H1 (cell line): ENCODE measurements around the gene HEATR5A. TPM values are rescaled to one million over a fixed set of nuclear protein-coding genes. Genes with fewer than 3 reads are reported as not detected.

ENCODE experiments used
- CTCF ChIA-PET: fragments of 300-600 bp; sonication (Branson Sonifier 250); formaldehyde crosslinking; loops from one replicate; lab custom pipeline; 2021; ENCODE audit not compliant: partially characterized antibody; lab: Charles Lee
- POLR2A ChIA-PET: fragments of 300-600 bp; sonication (Branson Sonifier 250); formaldehyde crosslinking; loops from one replicate; lab custom pipeline; 2021; ENCODE audit warnings: inconsistent platforms; ENCODE audit not compliant: partially characterized antibody; lab: Charles Lee
- DNase-seq, 2 experiments: peaks; one replicate each; pipeline versions ENCODE4 v3.0.0 to v3.0.0-alpha.2; 2010 to 2022; ENCODE audit warnings: low spot score in 2 of 2, low read depth in 1 of 2, mixed read lengths in 1 of 2
- FAIRE-seq: peaks from 2 replicates; lab custom pipeline; 2011; peaks lifted over from hg19 to GRCh38; lab: Jason Lieb, UNC
- H2AFZ ChIP-seq: 2 replicates; pipeline ENCODE4 v1.8.1; 2012; ENCODE audit warnings: low read length, inconsistent platforms
- H2AK5ac ChIP-seq: 2 replicates; pipeline ENCODE4 v1.6.1; 2013; ENCODE audit warnings: low read depth, low read length
- H2BK120ac ChIP-seq: replicated peaks from 2 replicates; pipeline ENCODE3; 2013; ENCODE audit warnings: low read depth, low read length, inconsistent platforms
- H2BK12ac ChIP-seq: 2 replicates; pipeline ENCODE4 v1.6.1; 2013; ENCODE audit warnings: low read depth, low read length
- H2BK15ac ChIP-seq: 2 replicates; pipeline ENCODE4 v1.6.1; 2013; ENCODE audit warnings: low read length
- H2BK20ac ChIP-seq: 2 replicates; pipeline ENCODE4 v1.6.1; 2013; ENCODE audit warnings: low read length
- H2BK5ac ChIP-seq: 2 replicates; pipeline ENCODE4 v1.6.1; 2013; ENCODE audit warnings: low read depth, low read length
- H3K14ac ChIP-seq: 2 replicates; pipeline ENCODE4 v1.6.1; 2013; ENCODE audit warnings: inconsistent platforms; ENCODE audit not compliant: insufficient read length
- H3K18ac ChIP-seq: 2 replicates; pipeline ENCODE4 v1.6.1; 2013; ENCODE audit warnings: low read length; ENCODE audit errors: extremely low read depth
- H3K23ac ChIP-seq: 2 replicates; pipeline ENCODE4 v1.6.1; 2013; ENCODE audit warnings: inconsistent platforms; ENCODE audit not compliant: insufficient read length
- H3K23me2 ChIP-seq: 2 replicates; pipeline ENCODE4 v1.6.1; 2013; ENCODE audit warnings: low read depth, low read length
- H3K27ac ChIP-seq: 2 replicates; pipeline ENCODE4 v1.6.1; 2011; ENCODE audit warnings: low read depth, low read length, inconsistent platforms
- H3K27me3 ChIP-seq, 4 experiments: replicated peaks in 1 of 4; 1 replicate in 1 of 4; 2 replicates in 3 of 4; pipeline versions ENCODE4 v1.6.1 to v1.8.1; 2011 to 2013; ENCODE audit warnings: low read length in 3 of 4, mild to moderate bottlenecking in 3 of 4, inconsistent platforms in 2 of 4, mixed read lengths in 2 of 4, moderate library complexity in 1 of 4; ENCODE audit not compliant: control insufficient read depth in 3 of 4, insufficient read depth in 3 of 4; ENCODE audit errors: extremely low read depth in 1 of 4
- H3K36me3 ChIP-seq, 4 experiments: 2 replicates each; pipeline versions ENCODE4 v1.6.1 to v1.8.1; 2011 to 2013; ENCODE audit warnings: mild to moderate bottlenecking in 4 of 4, low read length in 3 of 4, moderate library complexity in 2 of 4, control low read depth in 1 of 4, inconsistent platforms in 1 of 4; ENCODE audit not compliant: insufficient read depth in 4 of 4, control insufficient read depth in 2 of 4
- H3K4ac ChIP-seq: replicated peaks from 2 replicates; pipeline ENCODE3; 2013; ENCODE audit warnings: low read length, low read depth, mixed read lengths, inconsistent platforms; ENCODE audit not compliant: insufficient read length
- H3K4me1 ChIP-seq, 4 experiments: replicated peaks in 1 of 4; 1 replicate in 1 of 4; 2 replicates in 3 of 4; pipeline versions ENCODE4 v1.6.1 to v1.8.1; 2011 to 2013; ENCODE audit warnings: low read length in 3 of 4, inconsistent platforms in 2 of 4, mixed read lengths in 1 of 4; ENCODE audit not compliant: insufficient read depth in 4 of 4, control insufficient read depth in 3 of 4
- H3K4me2 ChIP-seq, 2 experiments: 2 replicates each; pipeline versions ENCODE4 v1.6.1 to v1.8.1; 2011 to 2013; ENCODE audit warnings: low read depth in 2 of 2, low read length in 2 of 2, control low read depth in 1 of 2, inconsistent platforms in 1 of 2, mild to moderate bottlenecking in 1 of 2; ENCODE audit not compliant: insufficient read depth in 1 of 2
- H3K4me3 ChIP-seq, 4 experiments: fragments of 200-600, 300-600 bp in 1 of 4; sonication (generic), shearing (Covaris generic), sonication (Bioruptor Twin) in 1 of 4; 2 replicates each; pipeline versions ENCODE4 v1.5.1 to v1.8.1; 2011 to 2016; ENCODE audit warnings: low read length in 4 of 4, low read depth in 3 of 4, control low read depth in 2 of 4, inconsistent platforms in 2 of 4, mild to moderate bottlenecking in 2 of 4, mixed read lengths in 1 of 4, moderate library complexity in 1 of 4; ENCODE audit not compliant: insufficient read depth in 2 of 4; ENCODE audit errors: extremely low read depth in 1 of 4
- H3K56ac ChIP-seq: replicated peaks from 2 replicates; pipeline ENCODE3; 2013; ENCODE audit warnings: low read depth, mild to moderate bottlenecking, mixed read lengths, low read length, inconsistent platforms; ENCODE audit not compliant: insufficient read length
- H3K79me1 ChIP-seq: 2 replicates; pipeline ENCODE4 v1.6.1; 2013; ENCODE audit warnings: low read depth, low read length, control low read depth
- H3K79me2 ChIP-seq, 2 experiments: 2 replicates each; pipeline versions ENCODE4 v1.6.1 to v1.8.1; 2012 to 2013; ENCODE audit warnings: low read length in 2 of 2, mild to moderate bottlenecking in 2 of 2, inconsistent platforms in 1 of 2; ENCODE audit not compliant: insufficient read depth in 2 of 2, control insufficient read depth in 1 of 2
- H3K9ac ChIP-seq, 4 experiments: replicated peaks in 1 of 4; 1 replicate in 1 of 4; 2 replicates in 3 of 4; pipeline versions ENCODE4 v1.6.1 to v1.8.1; 2011 to 2013; ENCODE audit warnings: low read depth in 3 of 4, low read length in 3 of 4, control low read depth in 2 of 4, mild to moderate bottlenecking in 2 of 4, moderate library complexity in 2 of 4, inconsistent platforms in 1 of 4; ENCODE audit errors: extremely low read depth in 1 of 4
- H3K9me3 ChIP-seq, 2 experiments: 2 replicates each; pipeline versions ENCODE4 v1.6.1 to v1.8.1; 2012 to 2013; ENCODE audit warnings: mild to moderate bottlenecking in 2 of 2, moderate library complexity in 2 of 2, control low read depth in 1 of 2, inconsistent platforms in 1 of 2, low read depth in 1 of 2, low read length in 1 of 2, mixed read lengths in 1 of 2; ENCODE audit not compliant: insufficient read depth in 2 of 2
- H4K20me1 ChIP-seq, 2 experiments: replicated peaks in 1 of 2; 2 replicates each; pipeline versions ENCODE3 to v1.8.1; 2011 to 2013; ENCODE audit warnings: inconsistent platforms in 2 of 2, low read length in 2 of 2, mild to moderate bottlenecking in 1 of 2; ENCODE audit not compliant: insufficient read depth in 2 of 2, control insufficient read depth in 1 of 2
- H4K5ac ChIP-seq: 2 replicates; pipeline ENCODE4 v1.6.1; 2013; ENCODE audit warnings: low read length, low read depth, mixed read lengths, inconsistent platforms; ENCODE audit not compliant: insufficient read length
- H4K8ac ChIP-seq: 2 replicates; pipeline ENCODE4 v1.8.0; 2013; ENCODE audit warnings: mild to moderate bottlenecking, moderate library complexity, low read length, inconsistent platforms; ENCODE audit not compliant: insufficient read depth; ENCODE audit errors: extremely low read depth
- H4K91ac ChIP-seq: replicated peaks from 2 replicates; pipeline ENCODE3; 2013; ENCODE audit warnings: low read length, mixed read lengths, inconsistent platforms; ENCODE audit not compliant: insufficient read length
- KDM4A ChIP-seq: IDR thresholded peaks from one replicate; pipeline ENCODE4 v1.7.1; 2012; ENCODE audit warnings: low read depth, mild to moderate bottlenecking, moderate library complexity, low read length, inconsistent platforms; ENCODE audit not compliant: severe bottlenecking
- WGBS, 2 experiments: shearing (Covaris generic) in 1 of 2; methylation state at CpG; one replicate each; pipeline versions ENCODE4 v1.1.6 to v1.1.7; 2013 to 2015; ENCODE audit warnings: low lambda C conversion rate in 2 of 2, mixed read lengths in 2 of 2, inconsistent platforms in 1 of 2, low coverage in 1 of 2, missing lambda C conversion rate in 1 of 2; ENCODE audit not compliant: insufficient replicate concordance in 2 of 2, insufficient coverage in 1 of 2, insufficient read length in 1 of 2; ENCODE audit errors: extremely low coverage in 1 of 2, missing lambda C conversion rate in 1 of 2; 5-methylcytosine and 5-hydroxymethylcytosine counted together
- polyA plus RNA-seq, 7 experiments: library from polyadenylated mRNA; depleted of rRNA in 3 of 7; stranded (reverse) in 5 of 7; unstranded in 2 of 7; fragments of >200 nt in 5 of 7; fragments of 200-250 nt in 2 of 7; gene quantifications; 1 replicate in 5 of 7; 2 replicates in 1 of 7; 4 replicates in 1 of 7; pipeline versions ENCODE4 v1.2.1 to v1.2.3, GENCODE V29; 2011 to 2013; ENCODE audit warnings: missing spikeins in 2 of 7, mixed read lengths in 2 of 7
- total RNA-seq: library from RNA; stranded (reverse); fragmentation: NEBNext Ultra II Directional; extraction: Animal tissue kit (Norgen Biotek cat#: 25700); gene quantifications from 2 replicates; pipeline ENCODE4 v1.2.1, GENCODE V29; 2021

HEATR5A gene
- total and polyA plus RNA-seq, 2 of the 8 experiments (the other 6 are each of a cell fraction or from before 2014, with no cell fraction given), result 9.0 to 36.2 TPM

GRCh38 chr14:31320922-31321766, 99.2 kb downstream of the HEATR5A start:
- CTCF ChIA-PET, result interaction anchor here (0.7 to 2.6 kb wide), 3 partner anchors 9 to 64 kb away, joined by 3 to 7 read pairs (median 3); no protein-coding TSS in a partner anchor
- FAIRE-seq, result no peak
- no peaks in the 10 kb centered on the region for H4K20me1 ChIP-seq
- TF ChIP-seq KDM4A, result no peak

More at GRCh38 chr14:31320922-31321766, 99.2 kb downstream of the HEATR5A start:
- Histone ChIP-seq H3K56ac (no peak overlapping the region), H3K27me3 (peaks cover 0 to 1% (median 0%) of the 10 kb centered on the region in 4 experiments; a peak in 1 of 7 replicates), H2BK5ac (no peak overlapping the region), H2BK20ac (no peak overlapping the region), H3K4ac (no peak overlapping the region), H2BK15ac (no peak overlapping the region), H2BK120ac (no peak overlapping the region), H3K14ac (no peak overlapping the region), H3K23me2 (no peaks in the 10 kb centered on the region), H4K5ac (no peak overlapping the region), H3K18ac (no peak overlapping the region), H4K8ac (no peak overlapping the region), H3K9me3 (no peaks in the 10 kb centered on the region), H4K91ac (no peak overlapping the region), H3K79me1 (no peaks in the 10 kb centered on the region), H2BK12ac (no peak overlapping the region), H3K4me2 (no peak overlapping the region), H3K4me3 (no peak overlapping the region), H3K23ac (no peak overlapping the region), H3K36me3 (no peaks in the 10 kb centered on the region; a peak in 1 of 8 replicates), H3K9ac (no peak overlapping the region), H2AK5ac (no peak overlapping the region), H3K79me2 (no peaks in the 10 kb centered on the region), H3K4me1 (no peaks in the 10 kb centered on the region), H2AFZ (no peak overlapping the region), H3K27ac (no peak overlapping the region)
- POLR2A ChIA-PET, result interaction anchor here (1.5 kb wide), 1 partner anchor 115 kb away, joined by 3 read pairs; no protein-coding TSS in a partner anchor
- WGBS, 2 experiments, result 90% methylated on average over 14 of the region's 14 CpGs; no CpG with 5 or more reads in 1 of the 2 experiments
- DNase-seq, result no peak
